Measurements from ENCODE around the gene SPATA25.

DNA sequence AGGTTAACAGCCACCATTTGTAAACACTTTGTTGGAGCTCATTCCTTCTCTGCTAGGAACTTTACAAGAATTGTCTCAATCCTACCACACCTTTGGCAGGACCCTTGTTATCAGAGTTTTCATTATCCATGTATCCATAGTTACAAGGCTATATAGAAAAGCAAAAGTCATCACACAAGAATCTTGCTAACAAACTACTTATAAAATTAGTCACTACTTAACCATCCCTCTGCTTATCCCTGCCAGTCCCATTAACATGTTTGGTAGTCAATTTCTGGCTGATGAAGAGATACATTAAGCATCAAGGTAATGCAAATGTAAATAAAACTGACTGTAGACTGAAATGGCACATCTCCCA is 19.6 kb downstream of the SPATA25 start:
- TF ChIP-seq CTCF (conservative IDR thresholded peaks at IDR 0.05 in 1 of 2, IDR thresholded peaks at IDR 0.05 in 1 of 2; ENCODE audit: low read depth in 1 of 2, low read length in 2 of 2) = no peak
- no peak for TF ChIP-seq EZH2 (IDR thresholded peaks at IDR 0.05; ENCODE audit: low read length, missing control alignments)
